ENCODE measurements around the gene HBB.

DNA sequence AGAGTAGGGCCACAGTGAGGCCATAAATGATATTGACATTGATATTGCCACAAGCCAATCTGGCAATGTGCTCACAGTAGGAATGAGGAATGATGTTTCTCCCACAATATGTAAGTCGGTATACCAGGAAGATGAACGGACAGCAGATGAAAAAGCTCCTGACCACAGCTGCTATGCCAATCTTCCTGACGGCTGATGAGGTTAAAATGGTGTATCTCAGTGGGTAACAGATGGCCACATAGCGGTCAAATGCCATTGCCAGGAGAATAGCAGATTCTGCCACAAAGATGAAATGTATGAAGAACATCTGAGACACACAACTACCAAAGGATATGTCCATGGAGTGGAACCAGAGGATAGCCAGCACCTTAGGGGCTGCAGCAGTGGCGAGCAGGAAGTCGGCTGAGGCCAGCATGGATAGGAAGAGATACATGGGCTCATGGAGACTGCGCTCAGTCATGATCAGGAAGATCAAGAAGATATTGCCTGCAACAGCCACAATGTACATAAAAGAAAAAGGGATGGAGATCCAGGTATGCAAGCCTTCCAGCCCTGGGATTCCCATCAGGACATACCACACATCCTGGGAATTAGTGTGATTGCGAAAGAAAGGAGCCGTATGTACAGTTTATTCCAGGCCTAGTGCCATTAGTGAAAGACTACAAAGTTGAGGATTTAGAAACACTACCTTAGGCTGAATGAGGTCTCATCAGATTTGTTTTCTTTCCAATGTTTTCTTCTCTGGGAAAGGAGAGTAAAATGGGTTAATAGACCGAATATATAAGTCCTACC is 48.6 kb downstream of the HBB start:
- TF ChIP-seq, protein P1, sequence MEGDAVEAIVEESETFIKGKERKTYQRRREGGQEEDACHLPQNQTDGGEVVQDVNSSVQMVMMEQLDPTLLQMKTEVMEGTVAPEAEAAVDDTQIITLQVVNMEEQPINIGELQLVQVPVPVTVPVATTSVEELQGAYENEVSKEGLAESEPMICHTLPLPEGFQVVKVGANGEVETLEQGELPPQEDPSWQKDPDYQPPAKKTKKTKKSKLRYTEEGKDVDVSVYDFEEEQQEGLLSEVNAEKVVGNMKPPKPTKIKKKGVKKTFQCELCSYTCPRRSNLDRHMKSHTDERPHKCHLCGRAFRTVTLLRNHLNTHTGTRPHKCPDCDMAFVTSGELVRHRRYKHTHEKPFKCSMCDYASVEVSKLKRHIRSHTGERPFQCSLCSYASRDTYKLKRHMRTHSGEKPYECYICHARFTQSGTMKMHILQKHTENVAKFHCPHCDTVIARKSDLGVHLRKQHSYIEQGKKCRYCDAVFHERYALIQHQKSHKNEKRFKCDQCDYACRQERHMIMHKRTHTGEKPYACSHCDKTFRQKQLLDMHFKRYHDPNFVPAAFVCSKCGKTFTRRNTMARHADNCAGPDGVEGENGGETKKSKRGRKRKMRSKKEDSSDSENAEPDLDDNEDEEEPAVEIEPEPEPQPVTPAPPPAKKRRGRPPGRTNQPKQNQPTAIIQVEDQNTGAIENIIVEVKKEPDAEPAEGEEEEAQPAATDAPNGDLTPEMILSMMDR (IDR thresholded peaks at IDR 0.05), result no peak
- no peak for TF ChIP-seq POLR2A (IDR thresholded peaks at IDR 0.05)

All from uterus (tissue), 2 donors.